Tibial artery (tissue), 4 donors: ENCODE data around the gene BRCA2.

Experiments used
- DNase-seq, 2 donors: peaks; one replicate each; pipeline ENCODE4 v3.0.0-alpha.2; 2019
- H3K27ac ChIP-seq, 2 donors: fragments of 200-600 bp; sonication (generic) in 1 of 2; 1 replicate in 1 of 2; 2 replicates in 1 of 2; pipeline ENCODE4 v1.5.1; 2018 to 2019; ENCODE audit warnings: mild to moderate bottlenecking in 1 of 2
- H3K27me3 ChIP-seq, 2 donors: fragments of 200-600 bp; sonication (generic) in 1 of 2; one replicate each; pipeline versions ENCODE4 v1.5.1 to v1.6.0; 2016 to 2019
- H3K36me3 ChIP-seq, 3 donors: fragments of 200-600 bp; sonication (generic) in 2 of 3; one replicate each; pipeline ENCODE4 v1.5.1; 2016 to 2019; ENCODE audit warnings: mild to moderate bottlenecking in 2 of 3
- H3K4me1 ChIP-seq, 4 donors: fragments of 200-600 bp; sonication (generic) in 2 of 4; 1 replicate in 3 of 4; 2 replicates in 1 of 4; pipeline ENCODE4 v1.5.1; 2016 to 2019
- H3K4me3 ChIP-seq, 2 donors: fragments of 200-600 bp; sonication (generic) in 1 of 2; 1 replicate in 1 of 2; 2 replicates in 1 of 2; pipeline ENCODE4 v1.5.1; 2018 to 2019; ENCODE audit warnings: mild to moderate bottlenecking in 2 of 2
- H3K9me3 ChIP-seq, 3 donors: fragments of 200-600 bp; sonication (generic) in 1 of 3; one replicate each; pipeline ENCODE4 v1.5.1; 2016 to 2019
- intact Hi-C: fragments of 100-400 bp; cut with DNase I; formaldehyde crosslinking; loops from one replicate; pipeline ENCODE4 v1.15.0; 2023; ENCODE audit warnings: low total_unique reads
- TF ChIP-seq, protein P1 (sequence below), 2 experiments: fragments of 200-600 bp in 1 of 2; fragments of 450-650 bp in 1 of 2; IDR thresholded peaks; one replicate each; pipeline ENCODE4 v1.5.1; 2017 to 2019; ENCODE audit warnings: antibody characterized with exemption in 2 of 2, mild to moderate bottlenecking in 1 of 2, moderate library complexity in 1 of 2

The BRCA2 gene

DNA sequence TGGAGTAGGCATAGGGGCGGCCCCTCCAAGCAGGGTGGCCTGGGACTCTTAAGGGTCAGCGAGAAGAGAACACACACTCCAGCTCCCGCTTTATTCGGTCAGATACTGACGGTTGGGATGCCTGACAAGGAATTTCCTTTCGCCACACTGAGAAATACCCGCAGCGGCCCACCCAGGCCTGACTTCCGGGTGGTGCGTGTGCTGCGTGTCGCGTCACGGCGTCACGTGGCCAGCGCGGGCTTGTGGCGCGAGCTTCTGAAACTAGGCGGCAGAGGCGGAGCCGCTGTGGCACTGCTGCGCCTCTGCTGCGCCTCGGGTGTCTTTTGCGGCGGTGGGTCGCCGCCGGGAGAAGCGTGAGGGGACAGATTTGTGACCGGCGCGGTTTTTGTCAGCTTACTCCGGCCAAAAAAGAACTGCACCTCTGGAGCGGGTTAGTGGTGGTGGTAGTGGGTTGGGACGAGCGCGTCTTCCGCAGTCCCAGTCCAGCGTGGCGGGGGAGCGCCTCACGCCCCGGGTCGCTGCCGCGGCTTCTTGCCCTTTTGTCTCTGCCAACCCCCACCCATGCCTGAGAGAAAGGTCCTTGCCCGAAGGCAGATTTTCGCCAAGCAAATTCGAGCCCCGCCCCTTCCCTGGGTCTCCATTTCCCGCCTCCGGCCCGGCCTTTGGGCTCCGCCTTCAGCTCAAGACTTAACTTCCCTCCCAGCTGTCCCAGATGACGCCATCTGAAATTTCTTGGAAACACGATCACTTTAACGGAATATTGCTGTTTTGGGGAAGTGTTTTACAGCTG lies at the start of gene BRCA2, which contains the start of gene ZAR1L:
Gene BRCA2 (plus strand): TSS at position 271 of the 790 bp plus-strand sequence. CDS start 953 bp downstream, outside the sequence.
Gene ZAR1L (minus strand): TSS at position 126 of the 790 bp plus-strand sequence. CDS start 3,438 bp downstream, outside the sequence.
- H3K27me3 ChIP-seq = no peaks in the 10 kb centered on the region
- H3K9me3 ChIP-seq = no peaks in the 10 kb centered on the region
- peak within 1 kb of the TSS; percentile 74 to 89 for H3K4me3 ChIP-seq
- no peaks in the 10 kb centered on the region for H3K36me3 ChIP-seq
- peaks cover 0 to 13% (median 3%) of the 10 kb centered on the region in 4 donors for H3K4me1 ChIP-seq
- intact Hi-C loops = loop anchor here (2.0 to 10.0 kb wide), 2 partner anchors 303 to 471 kb away; no protein-coding TSS in a partner anchor
- peak; percentile 89 to 92 for DNase-seq
- peak within 1 kb of the TSS; percentile 95 to 98 for H3K27ac ChIP-seq
- TF ChIP-seq, protein P1, sequence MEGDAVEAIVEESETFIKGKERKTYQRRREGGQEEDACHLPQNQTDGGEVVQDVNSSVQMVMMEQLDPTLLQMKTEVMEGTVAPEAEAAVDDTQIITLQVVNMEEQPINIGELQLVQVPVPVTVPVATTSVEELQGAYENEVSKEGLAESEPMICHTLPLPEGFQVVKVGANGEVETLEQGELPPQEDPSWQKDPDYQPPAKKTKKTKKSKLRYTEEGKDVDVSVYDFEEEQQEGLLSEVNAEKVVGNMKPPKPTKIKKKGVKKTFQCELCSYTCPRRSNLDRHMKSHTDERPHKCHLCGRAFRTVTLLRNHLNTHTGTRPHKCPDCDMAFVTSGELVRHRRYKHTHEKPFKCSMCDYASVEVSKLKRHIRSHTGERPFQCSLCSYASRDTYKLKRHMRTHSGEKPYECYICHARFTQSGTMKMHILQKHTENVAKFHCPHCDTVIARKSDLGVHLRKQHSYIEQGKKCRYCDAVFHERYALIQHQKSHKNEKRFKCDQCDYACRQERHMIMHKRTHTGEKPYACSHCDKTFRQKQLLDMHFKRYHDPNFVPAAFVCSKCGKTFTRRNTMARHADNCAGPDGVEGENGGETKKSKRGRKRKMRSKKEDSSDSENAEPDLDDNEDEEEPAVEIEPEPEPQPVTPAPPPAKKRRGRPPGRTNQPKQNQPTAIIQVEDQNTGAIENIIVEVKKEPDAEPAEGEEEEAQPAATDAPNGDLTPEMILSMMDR (IDR thresholded peaks at IDR 0.05) = no peak

GRCh38 chr13:32265726-32266125 lies 49.6 kb upstream of the BRCA2 start:
- no peaks in the 10 kb centered on the region for H3K27me3 ChIP-seq
- H3K9me3 ChIP-seq = no peaks in the 10 kb centered on the region
- intact Hi-C loops = no loop called here
- TF ChIP-seq, protein P1 (IDR thresholded peaks at IDR 0.05) = no peak
- H3K36me3 ChIP-seq = peaks cover 60 to 78% (median 67%) of the 10 kb centered on the region in 3 donors
- no peak overlapping the region for H3K27ac ChIP-seq
- H3K4me1 ChIP-seq = peaks cover 0 to 27% (median 23%) of the 10 kb centered on the region in 4 donors
- DNase-seq = no peak
- H3K4me3 ChIP-seq = no peak overlapping the region

DNA sequence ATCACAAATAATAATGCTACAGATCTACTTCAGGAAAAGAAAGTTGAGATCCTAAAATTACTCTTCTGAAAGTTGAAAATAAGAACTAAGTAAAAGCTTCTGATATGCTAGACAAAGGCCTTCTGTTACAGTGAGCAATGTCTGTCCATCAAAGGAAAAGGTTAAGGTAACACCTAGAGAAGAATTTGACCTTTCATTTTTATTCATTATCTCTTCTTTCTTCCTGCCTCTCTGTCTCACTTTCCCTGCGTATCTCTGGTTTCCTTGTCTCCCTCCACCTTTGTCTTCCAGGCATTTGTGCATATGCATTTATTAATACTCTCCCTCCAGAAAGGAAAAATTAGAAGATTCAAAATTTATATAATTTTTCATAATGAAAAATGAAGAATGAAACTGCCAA lies 49.2 kb upstream of the BRCA2 start:
- H3K27ac ChIP-seq = no peak overlapping the region
- H3K4me1 ChIP-seq = peaks cover 0 to 23% (median 19%) of the 10 kb centered on the region in 4 donors
- intact Hi-C loops = no loop called here
- H3K36me3 ChIP-seq = peaks cover 64 to 82% (median 71%) of the 10 kb centered on the region in 3 donors
- no peaks in the 10 kb centered on the region for H3K27me3 ChIP-seq
- DNase-seq = no peak
- no peak overlapping the region for H3K4me3 ChIP-seq
- no peaks in the 10 kb centered on the region for H3K9me3 ChIP-seq
- TF ChIP-seq, protein P1 (IDR thresholded peaks at IDR 0.05) = no peak

DNA sequence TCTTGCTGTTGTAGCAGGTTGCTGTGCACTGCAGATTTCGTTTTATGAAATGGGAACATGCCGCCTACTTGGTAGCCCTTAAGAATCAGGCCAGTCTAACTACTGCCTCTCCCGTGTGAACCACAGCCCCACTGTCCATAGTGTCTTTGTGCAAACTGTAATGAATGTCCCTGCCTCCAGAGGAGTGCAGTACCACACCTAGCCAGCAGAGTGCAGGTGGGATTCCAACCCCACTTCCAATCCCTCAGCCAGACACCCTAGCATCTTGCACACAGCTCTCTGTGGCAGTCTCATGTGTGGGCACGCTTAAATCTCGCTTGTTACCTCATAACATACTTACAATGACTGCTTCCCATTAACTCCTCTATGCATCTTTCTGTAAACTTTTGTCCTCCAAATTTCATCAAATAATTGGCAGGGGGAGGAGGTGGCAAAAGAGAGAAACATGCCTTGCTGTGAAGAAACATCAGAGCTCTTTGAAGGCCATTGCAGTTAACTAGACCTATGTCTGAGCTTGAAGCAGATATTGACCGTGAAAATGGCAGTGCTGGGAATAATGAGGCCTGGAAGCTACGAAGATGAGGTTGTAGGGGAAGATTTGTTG lies 47.4 kb upstream of the BRCA2 start:
- Histone ChIP-seq H3K27me3 (no peaks in the 10 kb centered on the region), H3K36me3 (peaks cover 67 to 78% (median 78%) of the 10 kb centered on the region in 3 donors), H3K4me3 (no peak overlapping the region), H3K4me1 (peaks cover 0 to 9% (median 4%) of the 10 kb centered on the region in 4 donors), H3K27ac (no peak overlapping the region), H3K9me3 (no peaks in the 10 kb centered on the region)
- TF ChIP-seq, protein P1 (IDR thresholded peaks at IDR 0.05) = peak; percentile 24 to 25
- no peak for DNase-seq
- intact Hi-C loops = no loop called here

DNA sequence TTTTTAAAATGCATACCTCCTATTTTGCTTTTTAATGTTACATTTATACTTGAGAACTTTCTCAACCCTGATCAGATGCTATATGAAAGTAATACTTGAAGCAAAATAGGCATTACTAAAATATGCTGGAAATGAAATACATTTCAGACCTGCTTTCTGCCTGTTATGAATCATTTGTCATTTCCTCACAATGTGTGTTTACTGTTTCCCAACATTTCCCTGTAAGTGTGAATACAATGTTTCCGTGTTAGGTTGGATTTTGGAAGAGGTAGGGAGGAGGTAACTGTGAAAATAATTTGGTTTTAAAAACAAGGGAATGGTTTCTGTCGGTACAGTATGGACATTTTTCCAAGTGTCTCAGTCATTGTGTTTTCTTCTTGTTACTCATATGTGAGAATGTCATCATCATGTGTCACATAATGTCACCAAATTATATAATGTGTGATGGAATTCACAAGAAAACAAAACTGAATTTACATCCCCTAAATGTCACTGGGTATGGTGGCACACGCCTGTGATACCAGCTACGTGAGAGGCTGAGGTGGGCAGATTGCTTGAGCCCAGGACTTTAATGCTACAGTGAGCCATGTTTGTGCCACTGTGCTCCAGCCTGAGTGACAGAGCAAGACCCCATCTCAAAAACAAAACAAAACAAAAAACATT lies 43.2 kb upstream of the BRCA2 start:
- intact Hi-C loops = no loop called here
- no peaks in the 10 kb centered on the region for H3K4me1 ChIP-seq
- H3K9me3 ChIP-seq = no peaks in the 10 kb centered on the region
- H3K27me3 ChIP-seq = no peaks in the 10 kb centered on the region
- H3K36me3 ChIP-seq = peaks cover 63 to 76% (median 74%) of the 10 kb centered on the region in 3 donors
- DNase-seq = no peak
- TF ChIP-seq, protein P1 (IDR thresholded peaks at IDR 0.05) = no peak
- no peak overlapping the region for H3K27ac ChIP-seq
- no peak overlapping the region for H3K4me3 ChIP-seq
